ACC112 (cell line): ENCODE measurements around the gene ALCAM.

Experiments used
- H2AFZ ChIP-seq: fragments of 200-600 bp; sonication (generic); one replicate; pipeline ENCODE4 v1.6.0; 2017; ENCODE audit warnings: antibody characterized with exemption, low read length; ENCODE audit not compliant: unreplicated experiment
- H3K27ac ChIP-seq: fragments of 200-600 bp; sonication (generic); 2 replicates; pipeline ENCODE4 v1.5.1; 2014; ENCODE audit warnings: low read depth, mild to moderate bottlenecking, antibody characterized with exemption, low read length, moderate library complexity
- H3K27me3 ChIP-seq: fragments of 200-600 bp; sonication (generic); 2 replicates; pipeline ENCODE4 v1.6.1; 2014; ENCODE audit warnings: mild to moderate bottlenecking, antibody characterized with exemption, low read length, moderate library complexity, mixed read lengths; ENCODE audit not compliant: insufficient read depth
- H3K36me3 ChIP-seq: fragments of 200-600 bp; sonication (generic); 2 replicates; pipeline ENCODE4 v1.6.1; 2016; ENCODE audit warnings: mild to moderate bottlenecking, antibody characterized with exemption, low read length, moderate library complexity, mixed read lengths; ENCODE audit not compliant: insufficient read depth
- H3K4me1 ChIP-seq: fragments of 200-600 bp; sonication (generic); one replicate; pipeline ENCODE4 v1.6.1; 2016; ENCODE audit warnings: low read length, mixed read lengths; ENCODE audit not compliant: insufficient read depth, unreplicated experiment, control insufficient read depth
- H3K4me3 ChIP-seq: fragments of 200-600 bp; sonication (generic); 2 replicates; pipeline ENCODE4 v1.5.1; 2014; ENCODE audit warnings: mild to moderate bottlenecking, low read depth, low read length
- H3K79me2 ChIP-seq: fragments of 200-600 bp; sonication (generic); one replicate; pipeline ENCODE4 v1.6.0; 2016; ENCODE audit warnings: low read length; ENCODE audit not compliant: control insufficient read depth, unreplicated experiment, insufficient read depth

The ALCAM gene

GRCh38 chr3:105527535-105527934, 160.8 kb downstream of the ALCAM start:
- Histone ChIP-seq H3K4me1 (peaks cover 58% of the 10 kb centered on the region), H2AFZ (no peak overlapping the region), H3K79me2 (peaks cover 4% of the 10 kb centered on the region), H3K27me3 (no peaks in the 10 kb centered on the region), H3K27ac (no peak overlapping the region; the same call in 1 of the 2 replicates), H3K36me3 (peaks cover 19% of the 10 kb centered on the region), H3K4me3 (no peak overlapping the region)

GRCh38 chr3:105527949-105528348, 161.2 kb downstream of the ALCAM start:
- Histone ChIP-seq H3K27me3 (no peaks in the 10 kb centered on the region), H3K27ac (no peak overlapping the region), H3K36me3 (peaks cover 23% of the 10 kb centered on the region), H3K4me1 (peaks cover 58% of the 10 kb centered on the region), H3K4me3 (no peak overlapping the region), H2AFZ (no peak overlapping the region), H3K79me2 (peaks cover 3% of the 10 kb centered on the region)

- H3K27ac ChIP-seq = no peak overlapping the region
- H3K4me1 ChIP-seq = peaks cover 55% of the 10 kb centered on the region
- H3K27me3 ChIP-seq = no peaks in the 10 kb centered on the region
- peaks cover 3% of the 10 kb centered on the region for H3K79me2 ChIP-seq
- H3K4me3 ChIP-seq = no peak overlapping the region
- no peak overlapping the region for H2AFZ ChIP-seq
- H3K36me3 ChIP-seq = peaks cover 30% of the 10 kb centered on the region
These were observed 162.2 kb downstream of the ALCAM start for GRCh38 chr3:105528955-105529354.

GRCh38 chr3:105529456-105529855, 162.7 kb downstream of the ALCAM start:
- H3K36me3 ChIP-seq = peaks cover 32% of the 10 kb centered on the region
- H3K4me3 ChIP-seq = no peak overlapping the region
- H3K79me2 ChIP-seq = peaks cover under 1% of the 10 kb centered on the region
- no peak overlapping the region for H3K27ac ChIP-seq
- H2AFZ ChIP-seq = no peak overlapping the region
- H3K4me1 ChIP-seq = peaks cover 55% of the 10 kb centered on the region
- no peaks in the 10 kb centered on the region for H3K27me3 ChIP-seq

GRCh38 chr3:105532251-105532650, 165.5 kb downstream of the ALCAM start:
- Histone ChIP-seq H3K27ac (no peak overlapping the region), H3K36me3 (peaks cover 31% of the 10 kb centered on the region), H3K4me1 (peaks cover 37% of the 10 kb centered on the region), H3K79me2 (no peaks in the 10 kb centered on the region), H2AFZ (no peak overlapping the region), H3K4me3 (no peak overlapping the region), H3K27me3 (no peaks in the 10 kb centered on the region)

- H3K4me3 ChIP-seq = no peak overlapping the region
- H3K79me2 ChIP-seq = no peaks in the 10 kb centered on the region
- peaks cover 37% of the 10 kb centered on the region for H3K4me1 ChIP-seq
- no peak overlapping the region for H3K27ac ChIP-seq
- H2AFZ ChIP-seq = no peak overlapping the region
- H3K27me3 ChIP-seq = no peaks in the 10 kb centered on the region
- H3K36me3 ChIP-seq = peaks cover 32% of the 10 kb centered on the region
These were observed 167.3 kb downstream of the ALCAM start for GRCh38 chr3:105533960-105534359.

GRCh38 chr3:105534491-105534890, 167.8 kb downstream of the ALCAM start:
- H3K36me3 ChIP-seq = peaks cover 35% of the 10 kb centered on the region
- H3K27ac ChIP-seq = no peak overlapping the region

GRCh38 chr3:105537371-105538080, 170.8 kb downstream of the ALCAM start:
- H3K36me3 ChIP-seq = peaks cover 49% of the 10 kb centered on the region
- H3K4me1 ChIP-seq = peaks cover 28% of the 10 kb centered on the region
- H3K27me3 ChIP-seq = no peaks in the 10 kb centered on the region
- no peaks in the 10 kb centered on the region for H3K79me2 ChIP-seq
- H2AFZ ChIP-seq = no peak overlapping the region
- no peak overlapping the region for H3K27ac ChIP-seq
- no peak overlapping the region for H3K4me3 ChIP-seq

More at GRCh38 chr3:105534491-105534890, 167.8 kb downstream of the ALCAM start:
- no peaks in the 10 kb centered on the region for H3K27me3 ChIP-seq
- no peak overlapping the region for H3K4me3 ChIP-seq
- H3K4me1 ChIP-seq = peaks cover 34% of the 10 kb centered on the region
- H2AFZ ChIP-seq = no peak overlapping the region
- H3K79me2 ChIP-seq = no peaks in the 10 kb centered on the region

GRCh38 chr3:105538483-105538882, 171.8 kb downstream of the ALCAM start:
- Histone ChIP-seq H3K27ac (no peak overlapping the region), H3K36me3 (peaks cover 48% of the 10 kb centered on the region), H2AFZ (no peak overlapping the region), H3K27me3 (no peaks in the 10 kb centered on the region), H3K79me2 (no peaks in the 10 kb centered on the region), H3K4me1 (peaks cover 23% of the 10 kb centered on the region), H3K4me3 (no peak overlapping the region)

GRCh38 chr3:105539897-105540296, 173.2 kb downstream of the ALCAM start:
- Histone ChIP-seq H3K36me3 (peaks cover 55% of the 10 kb centered on the region), H3K4me3 (no peak overlapping the region), H3K4me1 (peaks cover 22% of the 10 kb centered on the region), H3K79me2 (no peaks in the 10 kb centered on the region), H3K27me3 (no peaks in the 10 kb centered on the region), H2AFZ (no peak overlapping the region), H3K27ac (no peak overlapping the region)

GRCh38 chr3:105542282-105543019, 175.7 kb downstream of the ALCAM start:
- H3K27me3 ChIP-seq = no peaks in the 10 kb centered on the region
- peaks cover 66% of the 10 kb centered on the region for H3K36me3 ChIP-seq
- no peaks in the 10 kb centered on the region for H3K79me2 ChIP-seq
- peaks cover 18% of the 10 kb centered on the region for H3K4me1 ChIP-seq
- H3K4me3 ChIP-seq = no peak overlapping the region
- H3K27ac ChIP-seq = no peak overlapping the region
- H2AFZ ChIP-seq = no peak overlapping the region
